GM23338 (cell line): ENCODE results near the gene CHN1. TPM values are rescaled to one million over a fixed set of nuclear protein-coding genes. Genes with fewer than 3 reads are reported as not detected.

ENCODE experiments used
- ATAC-seq: fragments of 200-7000 bp; cut with Tn5 transposase; 3 replicates; pipeline ENCODE4 v1.9.1; 2020
- DNase-seq: peaks from one replicate; pipeline ENCODE4 v3.0.0-alpha.2; 2015; ENCODE audit warnings: low spot score
- H2AFZ ChIP-seq: fragments of 200-600 bp; sonication (generic); 2 replicates; pipeline ENCODE4 v1.8.0; 2016; ENCODE audit warnings: antibody characterized with exemption, mild to moderate bottlenecking, moderate library complexity
- H3F3A ChIP-seq: fragments of 200-600 bp; sonication (generic); replicated peaks from 2 replicates; pipeline ENCODE4 v1.8.0; 2017; ENCODE audit warnings: antibody characterized with exemption, mixed run types, low read depth
- H3K27ac ChIP-seq: fragments of 200-600 bp; sonication (generic); 2 replicates; pipeline ENCODE4 v1.6.1; 2016; ENCODE audit warnings: low read depth
- H3K27me3 ChIP-seq: fragments of 200-600 bp; sonication (generic); 2 replicates; pipeline ENCODE4 v1.8.0; 2016; ENCODE audit warnings: mild to moderate bottlenecking, mixed run types, moderate library complexity; ENCODE audit not compliant: insufficient read depth
- H3K36me3 ChIP-seq: fragments of 200-600 bp; sonication (generic); 2 replicates; pipeline ENCODE4 v1.8.0; 2016; ENCODE audit warnings: mild to moderate bottlenecking; ENCODE audit not compliant: insufficient read depth
- H3K4me1 ChIP-seq: fragments of 200-600 bp; sonication (generic); 2 replicates; pipeline ENCODE4 v1.8.0; 2016; ENCODE audit warnings: mild to moderate bottlenecking, moderate library complexity; ENCODE audit not compliant: insufficient read depth
- H3K4me2 ChIP-seq: fragments of 200-600 bp; sonication (generic); 2 replicates; pipeline ENCODE4 v1.7.1; 2017; ENCODE audit warnings: mixed run types
- H3K4me3 ChIP-seq: fragments of 200-600 bp; sonication (generic); 2 replicates; pipeline ENCODE4 v1.6.1; 2016; ENCODE audit warnings: mixed run types
- H3K79me2 ChIP-seq: fragments of 200-600 bp; sonication (generic); replicated peaks from 2 replicates; pipeline ENCODE4 v1.8.0; 2017; ENCODE audit warnings: mild to moderate bottlenecking; ENCODE audit not compliant: insufficient read depth
- H3K9me2 ChIP-seq: fragments of 200-600 bp; sonication (generic); 2 replicates; pipeline ENCODE4 v1.8.0; 2017; ENCODE audit not compliant: insufficient read depth
- H4K20me1 ChIP-seq: fragments of 200-600 bp; sonication (generic); replicated peaks from 2 replicates; pipeline ENCODE4 v1.8.0; 2017; ENCODE audit warnings: mild to moderate bottlenecking; ENCODE audit not compliant: insufficient read depth
- H3K27ac Mint-ChIP-seq: 2 replicates; pipeline ENCODE4 v1.8.0; 2020; ENCODE audit warnings: inconsistent platforms, mild to moderate bottlenecking, moderate library complexity, mixed read lengths
- H3K27me3 Mint-ChIP-seq: 3 replicates; pipeline ENCODE4 v1.8.0; 2022; ENCODE audit warnings: low read depth, mild to moderate bottlenecking, moderate library complexity, mixed read lengths, inconsistent platforms; ENCODE audit not compliant: insufficient read depth, poor library complexity
- H3K36me3 Mint-ChIP-seq: 3 replicates; pipeline ENCODE4 v1.8.0; 2021; ENCODE audit warnings: low read depth, mild to moderate bottlenecking, inconsistent platforms, moderate library complexity, mixed read lengths
- H3K4me1 Mint-ChIP-seq: 3 replicates; pipeline ENCODE4 v1.8.0; 2020; ENCODE audit warnings: mild to moderate bottlenecking, inconsistent platforms, mixed read lengths
- H3K4me3 Mint-ChIP-seq: 3 replicates; pipeline ENCODE4 v1.8.0; 2021; ENCODE audit warnings: moderate library complexity, mild to moderate bottlenecking, inconsistent platforms, mixed read lengths
- H3K9me3 Mint-ChIP-seq: 3 replicates; pipeline ENCODE4 v1.8.0; 2020; ENCODE audit warnings: moderate library complexity, mild to moderate bottlenecking, inconsistent platforms, mixed read lengths
- CREB1 ChIP-seq: fragments of 250-450 bp; sonication (Bioruptor Pico); IDR thresholded peaks from 2 replicates; pipeline ENCODE4 v1.5.0; 2020; ENCODE audit warnings: low read depth, mild to moderate bottlenecking, moderate library complexity
- CTCF ChIP-seq, 2 experiments: fragments of 200-600 bp in 1 of 2; sonication (generic) in 1 of 2; conservative IDR thresholded peaks; 2 replicates each; pipeline versions ENCODE4 v1.5.1 to v1.6.1; 2016 to 2017; ENCODE audit warnings: antibody characterized with exemption in 2 of 2, low read depth in 2 of 2, mild to moderate bottlenecking in 2 of 2, moderate library complexity in 1 of 2
- ETS1 ChIP-seq: IDR thresholded peaks from 2 replicates; pipeline ENCODE4 v1.6.1; 2016; ENCODE audit warnings: antibody characterized with exemption
- EZH2 ChIP-seq: fragments of 200-600 bp; sonication (generic); IDR thresholded peaks from one replicate; pipeline ENCODE4 v1.8.0; 2017; ENCODE audit warnings: antibody characterized with exemption, mild to moderate bottlenecking, low read depth; ENCODE audit not compliant: unreplicated experiment
- EZH2phosphoT487 ChIP-seq: fragments of 200-600 bp; sonication (generic); IDR thresholded peaks from one replicate; pipeline ENCODE4 v1.8.1; 2018; ENCODE audit warnings: antibody characterized with exemption; ENCODE audit not compliant: unreplicated experiment
- JUNB ChIP-seq: IDR thresholded peaks from one replicate; pipeline ENCODE4 v1.6.1; 2016; ENCODE audit warnings: antibody characterized with exemption; ENCODE audit not compliant: unreplicated experiment
- NANOG ChIP-seq: IDR thresholded peaks from 2 replicates; pipeline ENCODE4 v1.6.1; 2016; ENCODE audit warnings: antibody characterized with exemption, borderline replicate concordance
- POLR2AphosphoS5 ChIP-seq: IDR thresholded peaks from 2 replicates; pipeline ENCODE4 v1.6.1; 2016; ENCODE audit warnings: antibody characterized with exemption, low read depth
- REST ChIP-seq: IDR thresholded peaks from one replicate; pipeline ENCODE4 v1.6.1; 2018; ENCODE audit warnings: antibody characterized with exemption; ENCODE audit not compliant: unreplicated experiment
- STAT1 ChIP-seq: IDR thresholded peaks from one replicate; pipeline ENCODE4 v1.6.1; 2016; ENCODE audit warnings: antibody characterized with exemption; ENCODE audit not compliant: unreplicated experiment
- ZNF114 ChIP-seq: fragments of 250-450 bp; sonication (Bioruptor Pico); IDR thresholded peaks from 2 replicates; pipeline ENCODE4 v1.5.0; 2020; ENCODE audit warnings: mild to moderate bottlenecking, moderate library complexity
- ZNF331 ChIP-seq: fragments of 250-450 bp; sonication (Bioruptor Pico); IDR thresholded peaks from 2 replicates; pipeline ENCODE4 v1.5.0; 2020; ENCODE audit warnings: low read depth, mild to moderate bottlenecking, moderate library complexity
- polyA plus RNA-seq: library from polyadenylated mRNA; unstranded; fragments of >200 nt; fragmentation: Nextera tagmentation; extraction: Ambion mirVana; gene quantifications from 2 replicates; pipeline ENCODE4 v1.2.1, GENCODE V29; 2016
- total RNA-seq: library from RNA; depleted of rRNA; stranded (reverse); fragments of >200 nt; shearing (Covaris generic); gene quantifications from 2 replicates; pipeline ENCODE4 v1.2.3, GENCODE V29; 2014
- TF ChIP-seq, protein P1 (sequence below): fragments of 250-450 bp; sonication (Bioruptor Pico); IDR thresholded peaks from 2 replicates; pipeline ENCODE4 v1.5.0; 2020; ENCODE audit warnings: mild to moderate bottlenecking, moderate library complexity

CHN1 gene
- total and polyA plus RNA-seq, 2 experiments from 2014 or later: 28.1 to 36.5 TPM

DNA sequence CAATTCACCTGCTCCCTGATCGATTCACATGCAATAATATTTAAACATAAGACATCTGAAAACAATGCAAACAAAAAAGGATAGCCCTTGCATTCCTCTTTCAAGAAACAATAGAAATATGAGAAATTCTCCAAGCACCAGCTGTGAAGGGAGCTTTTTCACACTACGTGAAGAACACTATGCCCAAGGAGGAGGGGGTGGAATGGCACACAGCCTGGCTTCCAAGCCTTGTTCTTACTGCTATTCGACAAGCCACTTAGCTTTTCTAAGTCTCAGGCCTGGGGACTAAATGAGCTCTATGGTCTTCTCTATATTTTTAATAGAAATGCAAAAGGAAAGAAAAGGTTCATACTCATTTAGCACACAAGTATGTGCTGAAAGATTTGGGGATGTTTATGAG lies 148.7 kb downstream of the CHN1 start:
- Histone ChIP-seq H3K4me3 (no peak overlapping the region), H3F3A (no peaks in the 10 kb centered on the region), H3K9me2 (no peaks in the 10 kb centered on the region), H3K4me1 (peaks cover 18% of the 10 kb centered on the region), H3K27me3 (no peaks in the 10 kb centered on the region), H2AFZ (no peak overlapping the region), H3K79me2 (peaks cover 6% of the 10 kb centered on the region), H3K27ac (peak overlapping the region; percentile 55), H3K36me3 (no peaks in the 10 kb centered on the region), H3K4me2 (peak overlapping the region; percentile 13; the same call in 1 of the 2 replicates), H4K20me1 (no peaks in the 10 kb centered on the region)
- peaks cover 33% of the 10 kb centered on the region for H3K4me1 Mint-ChIP-seq
- peaks cover 6% of the 10 kb centered on the region; the same call in 2 of the 3 replicates for H3K36me3 Mint-ChIP-seq
- DNase-seq (no peak), ATAC-seq (peak; percentile 50; the same call in 2 of the 3 replicates)
- H3K27ac Mint-ChIP-seq: no peak overlapping the region
- H3K4me3 Mint-ChIP-seq: no peak overlapping the region
- H3K27me3 Mint-ChIP-seq: no peaks in the 10 kb centered on the region
- TF ChIP-seq CTCF (conservative IDR thresholded peaks at IDR 0.05; ENCODE audit: low read depth in 2 of 2) (no peak), NANOG (no peak), ZNF114 (CRISPR knock-in tag) (no peak), ETS1 (no peak), EZH2 (no peak), EZH2phosphoT487 (no peak), POLR2AphosphoS5 (no peak), JUNB (no peak), CREB1 (no peak), STAT1 (no peak), REST (no peak), ZNF331 (no peak)
- TF ChIP-seq, protein P1, sequence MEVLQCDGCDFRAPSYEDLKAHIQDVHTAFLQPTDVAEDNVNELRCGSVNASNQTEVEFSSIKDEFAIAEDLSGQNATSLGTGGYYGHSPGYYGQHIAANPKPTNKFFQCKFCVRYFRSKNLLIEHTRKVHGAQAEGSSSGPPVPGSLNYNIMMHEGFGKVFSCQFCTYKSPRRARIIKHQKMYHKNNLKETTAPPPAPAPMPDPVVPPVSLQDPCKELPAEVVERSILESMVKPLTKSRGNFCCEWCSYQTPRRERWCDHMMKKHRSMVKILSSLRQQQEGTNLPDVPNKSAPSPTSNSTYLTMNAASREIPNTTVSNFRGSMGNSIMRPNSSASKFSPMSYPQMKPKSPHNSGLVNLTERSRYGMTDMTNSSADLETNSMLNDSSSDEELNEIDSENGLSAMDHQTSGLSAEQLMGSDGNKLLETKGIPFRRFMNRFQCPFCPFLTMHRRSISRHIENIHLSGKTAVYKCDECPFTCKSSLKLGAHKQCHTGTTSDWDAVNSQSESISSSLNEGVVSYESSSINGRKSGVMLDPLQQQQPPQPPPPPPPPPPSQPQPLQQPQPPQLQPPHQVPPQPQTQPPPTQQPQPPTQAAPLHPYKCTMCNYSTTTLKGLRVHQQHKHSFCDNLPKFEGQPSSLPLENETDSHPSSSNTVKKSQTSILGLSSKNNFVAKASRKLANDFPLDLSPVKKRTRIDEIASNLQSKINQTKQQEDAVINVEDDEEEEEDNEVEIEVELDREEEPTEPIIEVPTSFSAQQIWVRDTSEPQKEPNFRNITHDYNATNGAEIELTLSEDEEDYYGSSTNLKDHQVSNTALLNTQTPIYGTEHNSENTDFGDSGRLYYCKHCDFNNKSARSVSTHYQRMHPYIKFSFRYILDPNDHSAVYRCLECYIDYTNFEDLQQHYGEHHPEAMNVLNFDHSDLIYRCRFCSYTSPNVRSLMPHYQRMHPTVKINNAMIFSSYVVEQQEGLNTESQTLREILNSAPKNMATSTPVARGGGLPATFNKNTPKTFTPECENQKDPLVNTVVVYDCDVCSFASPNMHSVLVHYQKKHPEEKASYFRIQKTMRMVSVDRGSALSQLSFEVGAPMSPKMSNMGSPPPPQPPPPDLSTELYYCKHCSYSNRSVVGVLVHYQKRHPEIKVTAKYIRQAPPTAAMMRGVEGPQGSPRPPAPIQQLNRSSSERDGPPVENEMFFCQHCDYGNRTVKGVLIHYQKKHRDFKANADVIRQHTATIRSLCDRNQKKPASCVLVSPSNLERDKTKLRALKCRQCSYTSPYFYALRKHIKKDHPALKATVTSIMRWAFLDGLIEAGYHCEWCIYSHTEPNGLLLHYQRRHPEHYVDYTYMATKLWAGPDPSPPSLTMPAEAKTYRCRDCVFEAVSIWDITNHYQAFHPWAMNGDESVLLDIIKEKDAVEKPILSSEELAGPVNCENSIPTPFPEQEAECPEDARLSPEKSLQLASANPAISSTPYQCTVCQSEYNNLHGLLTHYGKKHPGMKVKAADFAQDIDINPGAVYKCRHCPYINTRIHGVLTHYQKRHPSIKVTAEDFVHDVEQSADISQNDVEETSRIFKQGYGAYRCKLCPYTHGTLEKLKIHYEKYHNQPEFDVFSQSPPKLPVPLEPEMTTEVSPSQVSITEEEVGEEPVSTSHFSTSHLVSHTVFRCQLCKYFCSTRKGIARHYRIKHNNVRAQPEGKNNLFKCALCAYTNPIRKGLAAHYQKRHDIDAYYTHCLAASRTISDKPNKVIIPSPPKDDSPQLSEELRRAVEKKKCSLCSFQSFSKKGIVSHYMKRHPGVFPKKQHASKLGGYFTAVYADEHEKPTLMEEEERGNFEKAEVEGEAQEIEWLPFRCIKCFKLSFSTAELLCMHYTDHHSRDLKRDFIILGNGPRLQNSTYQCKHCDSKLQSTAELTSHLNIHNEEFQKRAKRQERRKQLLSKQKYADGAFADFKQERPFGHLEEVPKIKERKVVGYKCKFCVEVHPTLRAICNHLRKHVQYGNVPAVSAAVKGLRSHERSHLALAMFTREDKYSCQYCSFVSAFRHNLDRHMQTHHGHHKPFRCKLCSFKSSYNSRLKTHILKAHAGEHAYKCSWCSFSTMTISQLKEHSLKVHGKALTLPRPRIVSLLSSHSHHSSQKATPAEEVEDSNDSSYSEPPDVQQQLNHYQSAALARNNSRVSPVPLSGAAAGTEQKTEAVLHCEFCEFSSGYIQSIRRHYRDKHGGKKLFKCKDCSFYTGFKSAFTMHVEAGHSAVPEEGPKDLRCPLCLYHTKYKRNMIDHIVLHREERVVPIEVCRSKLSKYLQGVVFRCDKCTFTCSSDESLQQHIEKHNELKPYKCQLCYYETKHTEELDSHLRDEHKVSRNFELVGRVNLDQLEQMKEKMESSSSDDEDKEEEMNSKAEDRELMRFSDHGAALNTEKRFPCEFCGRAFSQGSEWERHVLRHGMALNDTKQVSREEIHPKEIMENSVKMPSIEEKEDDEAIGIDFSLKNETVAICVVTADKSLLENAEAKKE (CRISPR knock-in tag): no peak
- H3K9me3 Mint-ChIP-seq: no peaks in the 10 kb centered on the region; the same call in 2 of the 3 replicates
